ENCODE results near the gene POLE.

Gene POLE

GRCh38 chr12:132731574-132731973, 44.4 kb upstream of the POLE start:
- ChIA-PET POLR2A (no interaction called here), CTCF (no interaction called here)
- H3K9me3 ChIP-seq (ENCODE audit: control insufficient read depth, insufficient read depth, low read depth, low read length): no peaks in the 10 kb centered on the region
- TF ChIP-seq ZNF558 (tag by site-specific recombination; IDR thresholded peaks at IDR 0.05): peak; percentile 79
- TF ChIP-seq HOXD13 (CRISPR knock-in tag; IDR thresholded peaks at IDR 0.05; ENCODE audit: borderline replicate concordance): no peak
- no peak for TF ChIP-seq ZNF670 (tag by site-specific recombination; IDR thresholded peaks at IDR 0.05; ENCODE audit: low read depth)
- no peak for TF ChIP-seq ZNF449 (tag by site-specific recombination; IDR thresholded peaks at IDR 0.05)
- no peak for TF ChIP-seq ZBTB21 (tag by site-specific recombination; IDR thresholded peaks at IDR 0.05)
- 0 out of 2 replicates have a peak, but pooled peaks have one; percentile 23 for TF ChIP-seq KLF1 (tag by site-specific recombination; IDR thresholded peaks at IDR 0.05)
- no peak for TF ChIP-seq ZNF398 (tag by site-specific recombination; IDR thresholded peaks at IDR 0.05)
- TF ChIP-seq ZNF777 (tag by site-specific recombination; IDR thresholded peaks at IDR 0.05; ENCODE audit: borderline replicate concordance): no peak
- H3K4me3 ChIP-seq (ENCODE audit: low read depth, low read length): no peak overlapping the region
- H3K4me1 ChIP-seq (ENCODE audit: control insufficient read depth, insufficient read depth, low read length): no peaks in the 10 kb centered on the region
- H3K27ac ChIP-seq (ENCODE audit: extremely low read depth, low read depth, low read length): no peak overlapping the region
- H3K36me3 ChIP-seq (ENCODE audit: control insufficient read depth in 2 of 2, insufficient read depth in 1 of 2, low read length in 2 of 2): peaks cover 34 to 96% of the 10 kb centered on the region in 2 experiments

GRCh38 chr12:132730353-132730752, 43.2 kb upstream of the POLE start:
- ChIA-PET CTCF (interaction anchor here (0.6 to 0.8 kb wide), 2 partner anchors 9 to 12 kb away, joined by 4 to 6 read pairs; no protein-coding TSS in a partner anchor), POLR2A (no interaction called here)
- Histone ChIP-seq H3K9me3 (ENCODE audit: control insufficient read depth, insufficient read depth, low read depth, low read length) (no peaks in the 10 kb centered on the region), H3K27ac (ENCODE audit: extremely low read depth, low read depth, low read length) (no peak overlapping the region), H3K4me1 (ENCODE audit: control insufficient read depth, insufficient read depth, low read length) (no peaks in the 10 kb centered on the region), H3K4me3 (ENCODE audit: low read depth, low read length) (no peak overlapping the region), H3K36me3 (ENCODE audit: control insufficient read depth in 2 of 2, insufficient read depth in 1 of 2, low read length in 2 of 2) (peaks cover 35 to 96% of the 10 kb centered on the region in 2 experiments)
- no peak for TF ChIP-seq HIC1 (tag by site-specific recombination; IDR thresholded peaks at IDR 0.05)
- TF ChIP-seq ZNF398 (tag by site-specific recombination; IDR thresholded peaks at IDR 0.05): no peak
- TF ChIP-seq ZBTB11 (tag by site-specific recombination; conservative IDR thresholded peaks at IDR 0.05; ENCODE audit: low read depth): no peak
- no peak for TF ChIP-seq ZNF76 (tag by site-specific recombination; IDR thresholded peaks at IDR 0.05; ENCODE audit: borderline replicate concordance, low read depth)
- TF ChIP-seq ZNF121 (tag by site-specific recombination; IDR thresholded peaks at IDR 0.05): 0 out of 2 replicates have a peak, but pooled peaks have one; percentile 16
- TF ChIP-seq ZNF530 (tag by site-specific recombination; IDR thresholded peaks at IDR 0.05; ENCODE audit: low read depth): no peak
- no peak for TF ChIP-seq PRDM1 (tag by site-specific recombination; IDR thresholded peaks at IDR 0.05)
- TF ChIP-seq ZNF571 (tag by site-specific recombination; IDR thresholded peaks at IDR 0.05): no peak
- TF ChIP-seq ZNF792 (tag by site-specific recombination; IDR thresholded peaks at IDR 0.05): no peak
- TF ChIP-seq ZNF146 (tag by site-specific recombination; IDR thresholded peaks at IDR 0.05): no peak
- TF ChIP-seq ZNF174 (tag by site-specific recombination; IDR thresholded peaks at IDR 0.05): no peak
- TF ChIP-seq KLF7 (tag by site-specific recombination; IDR thresholded peaks at IDR 0.05; ENCODE audit: borderline replicate concordance): no peak
- no peak for TF ChIP-seq ZNF777 (tag by site-specific recombination; IDR thresholded peaks at IDR 0.05; ENCODE audit: borderline replicate concordance)
- 0 out of 2 replicates have a peak, but pooled peaks have one; percentile 38 for TF ChIP-seq GLIS2 (tag by site-specific recombination; IDR thresholded peaks at IDR 0.05)
- no peak for TF ChIP-seq ZNF747 (tag by site-specific recombination; IDR thresholded peaks at IDR 0.05)
- no peak for TF ChIP-seq ZFP3 (tag by site-specific recombination; IDR thresholded peaks at IDR 0.05; ENCODE audit: low read depth)
- peak; percentile 58 for TF ChIP-seq GLIS1 (tag by site-specific recombination; IDR thresholded peaks at IDR 0.05)
- no peak for TF ChIP-seq ZNF10 (tag by site-specific recombination; IDR thresholded peaks at IDR 0.05)

All from HEK293 (cell line).